Midbrain (tissue), 1 donor: ENCODE results near the gene NCBP2L.
A peak's percentile ranks its signal among the peaks of the same experiment; 100 is the strongest.

Experiments
- DNase-seq: peaks from one replicate; lab custom pipeline; 2025; lab: John Stamatoyannopoulos, UW

NCBP2L gene

DNA sequence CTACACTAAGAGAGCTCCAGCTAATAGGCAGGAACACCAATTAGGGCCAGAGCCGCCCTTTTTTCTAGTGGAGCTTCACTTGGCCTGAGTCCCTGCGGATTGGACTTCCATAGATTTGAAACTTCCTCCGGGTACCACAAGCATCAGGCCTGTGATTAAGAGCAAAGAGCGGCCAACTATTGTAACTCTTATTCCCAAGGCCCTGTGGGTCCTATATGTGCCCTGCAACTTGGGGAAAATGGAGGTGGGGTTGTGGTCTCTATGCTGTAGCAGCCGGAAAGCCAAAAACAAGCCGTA is at the start of gene NCBP2L:
TSS of gene NCBP2L (plus strand) at position 198 of the 297 bp plus-strand sequence. CDS start 16,488 bp downstream, outside the sequence.
- no peak for DNase-seq

DNA sequence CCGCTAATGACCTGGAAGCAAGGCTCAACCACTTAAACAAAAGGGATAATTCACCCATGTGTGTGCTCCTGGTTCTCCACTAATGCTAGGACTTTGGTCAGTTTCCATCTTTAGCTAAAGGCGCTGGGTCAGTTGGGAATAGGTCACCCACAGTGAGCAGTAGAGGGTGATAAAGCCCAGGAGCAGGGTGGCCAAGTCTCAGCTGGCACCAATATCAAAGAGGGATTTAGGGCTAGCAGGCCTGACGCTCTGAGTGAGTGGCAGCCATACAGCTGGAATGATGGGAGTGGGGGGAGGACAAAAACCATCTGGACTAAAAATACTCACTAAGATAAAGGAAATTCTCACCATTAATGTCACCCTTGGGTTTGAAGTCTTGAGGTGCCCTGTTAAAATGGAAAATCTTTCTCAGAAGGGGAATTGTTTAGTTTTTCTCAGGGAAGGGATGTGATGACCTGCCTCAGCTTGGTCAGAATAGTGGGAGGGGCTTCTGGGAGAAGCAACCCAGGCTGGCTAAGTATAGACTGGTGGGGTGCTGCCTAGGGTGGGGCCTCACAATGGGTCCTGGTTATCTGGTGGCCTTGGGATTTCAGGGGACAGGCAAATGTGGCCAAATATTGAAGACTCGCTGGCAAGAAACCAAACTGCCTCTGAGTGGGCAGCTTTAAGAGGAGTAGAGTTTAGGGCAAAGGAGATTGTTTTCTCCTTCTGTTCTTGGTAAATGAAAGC is 49.0 kb upstream of the NCBP2L start:
- peak; percentile 21 for DNase-seq

DNA sequence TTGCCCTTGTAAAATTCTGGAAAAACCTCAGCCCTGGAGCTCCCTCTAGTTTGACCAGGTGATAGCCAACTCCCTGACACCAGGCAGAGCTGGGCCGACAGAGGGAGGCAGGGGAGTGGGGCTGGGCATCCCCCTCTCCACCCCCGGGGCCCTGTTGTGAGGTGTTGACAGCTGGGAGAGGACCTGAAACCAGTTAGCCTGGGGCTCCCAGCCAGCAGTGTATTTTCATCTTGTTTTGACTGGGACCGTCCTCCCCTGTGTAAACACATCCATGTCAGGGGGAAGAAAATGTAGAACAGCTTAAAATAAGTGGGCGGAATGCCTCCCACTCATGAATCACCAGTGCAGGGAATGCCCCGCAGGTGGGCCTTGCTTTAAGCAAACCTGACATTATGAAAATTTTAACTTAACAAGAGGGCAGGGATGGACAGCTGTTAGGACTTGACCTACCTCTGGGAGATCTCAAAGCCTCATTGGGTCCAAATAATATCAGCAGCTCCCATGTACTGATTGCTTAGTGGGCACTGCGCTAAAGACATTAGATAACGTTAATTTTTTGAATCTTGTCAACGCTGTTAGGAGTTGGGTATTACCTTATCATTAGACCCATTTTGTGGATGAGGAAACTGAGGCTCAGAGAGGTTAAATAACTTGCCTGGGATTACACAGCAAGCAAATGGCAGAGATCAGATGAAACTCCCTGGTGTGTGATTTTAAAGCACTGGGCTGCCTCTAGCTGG is 47.8 kb upstream of the NCBP2L start:
- no peak for DNase-seq

DNA sequence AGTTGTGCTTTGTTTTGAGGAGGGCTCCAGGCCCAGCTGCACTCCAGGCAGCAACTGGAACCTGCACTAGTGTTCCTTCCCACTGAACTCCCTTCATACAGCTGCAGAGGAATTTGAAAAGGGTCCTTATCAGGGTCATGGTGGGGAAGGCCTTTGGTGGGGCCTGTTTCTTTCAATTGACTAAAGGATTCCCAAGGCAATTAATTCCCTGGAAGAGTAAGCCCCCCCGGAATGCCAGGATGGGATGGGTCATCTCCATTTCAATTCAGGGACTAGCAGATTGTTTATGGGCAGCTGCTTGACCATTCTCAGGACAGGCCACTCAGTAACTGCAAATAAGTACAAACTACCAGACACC is 47.3 kb upstream of the NCBP2L start:
- DNase-seq = no peak

DNA sequence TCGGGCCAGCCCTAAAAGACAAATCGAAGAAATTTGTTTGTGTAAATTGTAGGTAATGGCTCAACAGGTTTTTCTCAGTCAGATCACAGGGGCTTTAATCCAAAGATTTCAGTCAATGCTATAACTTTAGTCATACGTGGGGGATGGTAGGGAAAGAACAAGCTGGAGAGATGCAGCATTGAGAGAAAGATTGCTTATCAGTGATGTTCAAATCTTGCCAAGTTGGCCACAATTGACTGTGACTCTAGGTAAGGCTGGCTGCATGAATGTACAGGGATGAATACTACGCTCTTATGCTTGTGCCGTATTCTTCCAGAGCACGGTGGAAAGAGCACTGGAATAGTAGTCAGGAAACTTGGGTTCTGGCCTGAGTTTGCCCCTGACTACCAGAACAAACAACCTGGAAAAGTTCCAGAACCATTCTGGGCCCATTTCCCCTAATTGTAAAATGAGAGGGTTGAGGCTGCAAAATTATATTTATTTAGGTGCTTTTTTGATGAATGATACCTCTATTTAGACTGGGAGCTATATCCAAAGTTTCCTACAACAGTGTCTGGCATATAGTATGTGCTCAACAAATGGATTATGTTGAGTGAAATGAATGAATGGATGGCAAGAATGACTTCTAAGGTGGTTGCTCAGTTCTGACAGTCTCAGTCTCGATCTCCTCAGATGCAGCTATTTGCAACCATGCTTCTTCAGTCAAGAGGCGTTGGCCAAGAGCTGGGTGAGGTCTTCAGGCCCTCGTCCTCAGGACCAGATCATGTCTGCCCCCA is 46.4 kb upstream of the NCBP2L start:
- no peak for DNase-seq

DNA sequence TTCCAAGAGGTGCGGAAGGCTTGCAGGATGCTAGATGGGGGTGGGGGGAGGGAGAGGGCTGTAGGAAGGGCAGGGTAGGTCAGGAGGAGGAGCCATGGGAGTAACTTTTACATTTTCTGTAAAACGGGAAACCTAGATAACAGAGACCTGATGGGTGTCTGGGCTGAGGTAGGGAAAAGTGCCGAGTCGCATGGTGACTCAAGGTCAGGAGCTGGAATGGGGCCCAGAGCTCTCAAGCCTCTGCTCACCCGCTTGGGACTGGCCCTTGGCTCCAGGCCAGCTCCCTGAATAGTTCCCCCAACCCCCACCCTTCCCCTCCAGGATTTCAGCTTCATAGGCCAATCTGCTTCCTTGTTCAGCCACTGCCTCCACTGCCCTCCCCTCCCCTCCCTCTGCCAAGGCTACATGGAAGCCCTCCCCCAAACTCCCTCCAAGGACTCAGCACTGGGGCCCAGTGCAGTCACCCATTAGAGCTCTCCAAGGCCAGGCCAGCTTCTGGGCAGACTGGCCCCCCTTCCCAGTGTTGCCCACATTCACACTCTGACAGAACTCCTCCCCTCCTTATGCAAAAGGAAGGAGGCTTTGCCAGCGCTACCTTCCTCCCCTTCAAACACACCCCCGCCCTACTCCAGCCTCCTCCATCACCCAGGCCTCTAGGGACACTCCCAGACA is 45.6 kb upstream of the NCBP2L start:
- DNase-seq = peak; percentile 69

DNA sequence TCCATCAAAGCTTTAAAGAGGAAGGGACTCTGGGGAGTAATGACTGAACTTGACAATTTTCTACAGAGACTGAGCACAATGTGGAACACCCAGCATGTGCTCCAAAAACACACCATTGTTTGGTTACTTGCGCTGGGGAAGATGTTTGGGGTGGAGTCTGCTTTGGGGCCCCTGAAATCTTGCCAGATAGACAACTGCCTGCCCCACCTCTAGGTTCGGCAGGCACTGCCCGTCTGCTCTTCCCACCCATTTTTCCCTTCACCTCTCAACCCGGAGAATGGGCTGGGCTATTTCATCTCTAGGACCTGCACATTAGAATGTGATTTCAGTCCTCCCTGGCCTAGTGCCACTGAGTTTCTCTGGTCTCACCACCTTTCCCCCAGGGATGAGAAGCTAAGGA is 43.8 kb upstream of the NCBP2L start:
- no peak for DNase-seq

DNA sequence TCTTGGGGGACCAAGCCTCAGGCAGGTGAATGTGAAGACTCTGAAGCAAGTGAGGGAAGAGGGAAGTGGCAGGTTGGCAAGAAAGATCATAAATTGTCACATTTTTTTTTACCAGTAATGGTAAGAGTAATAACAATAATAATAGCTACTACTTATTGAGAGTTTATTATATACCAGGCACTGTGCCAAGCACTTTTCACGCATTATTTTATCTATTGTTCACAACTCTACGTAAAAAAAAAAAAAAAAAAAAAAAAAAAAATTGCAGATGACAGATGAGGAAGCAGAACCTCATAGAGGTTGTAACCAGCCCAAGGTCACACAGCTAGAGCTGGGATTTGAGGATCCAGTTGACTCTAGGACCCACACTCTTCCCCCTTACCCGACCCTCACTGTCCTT is 42.9 kb upstream of the NCBP2L start:
- no peak for DNase-seq

DNA sequence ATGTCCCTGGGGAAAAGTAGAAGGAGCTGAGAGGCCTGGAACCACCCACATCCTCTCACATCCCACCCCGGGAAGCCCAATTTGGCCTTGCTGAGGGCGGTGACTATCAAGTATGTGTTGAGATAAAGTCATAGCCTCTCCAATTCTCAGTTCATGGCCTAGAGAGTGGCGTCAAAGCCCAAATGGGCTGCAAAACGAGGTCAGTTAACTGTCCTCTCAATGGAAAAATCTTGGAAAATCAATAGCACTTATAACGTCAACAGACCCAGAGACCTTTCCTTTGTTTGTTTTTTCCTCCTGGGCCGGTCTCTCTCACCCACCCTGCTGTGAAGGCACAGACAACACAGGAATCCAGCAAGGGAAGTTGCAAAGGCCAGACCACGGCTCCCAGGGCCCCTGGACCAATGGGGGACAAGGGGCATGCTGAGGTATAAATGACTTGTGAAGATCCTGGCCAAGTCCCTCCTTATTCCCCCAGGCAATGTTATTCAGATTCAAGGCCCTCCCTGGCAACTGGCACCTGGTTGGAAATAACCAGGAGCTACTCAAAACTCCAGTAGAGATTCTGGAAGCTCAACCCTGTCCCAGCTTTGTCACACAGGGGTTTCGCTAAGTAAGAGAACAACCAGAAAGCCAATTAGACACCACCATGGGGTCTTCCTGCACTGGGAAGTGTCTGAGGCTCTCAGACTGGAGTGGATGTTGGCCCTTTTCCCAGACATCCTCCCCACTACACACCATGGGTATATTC is 40.6 kb upstream of the NCBP2L start:
- no peak for DNase-seq

DNA sequence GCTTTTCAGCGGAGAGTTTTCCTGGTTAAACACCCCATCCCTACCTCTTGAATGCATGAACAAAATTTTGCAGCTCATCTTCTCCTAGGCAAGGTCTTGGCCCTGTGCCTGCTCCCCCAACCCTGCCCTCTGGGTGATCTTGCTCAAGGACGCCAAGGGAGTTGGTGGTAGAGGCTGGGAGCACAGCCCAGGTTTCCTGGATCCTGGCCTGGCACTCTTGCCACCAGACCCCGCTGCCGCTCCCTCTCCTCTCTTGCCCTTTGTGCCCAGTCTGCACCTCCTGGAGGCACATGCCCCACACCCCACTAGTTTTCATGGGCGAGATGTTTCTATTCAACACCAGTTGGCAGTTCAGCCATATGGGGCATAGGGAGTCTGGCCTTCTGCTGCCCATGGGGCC is 39.3 kb upstream of the NCBP2L start:
- DNase-seq = no peak

DNA sequence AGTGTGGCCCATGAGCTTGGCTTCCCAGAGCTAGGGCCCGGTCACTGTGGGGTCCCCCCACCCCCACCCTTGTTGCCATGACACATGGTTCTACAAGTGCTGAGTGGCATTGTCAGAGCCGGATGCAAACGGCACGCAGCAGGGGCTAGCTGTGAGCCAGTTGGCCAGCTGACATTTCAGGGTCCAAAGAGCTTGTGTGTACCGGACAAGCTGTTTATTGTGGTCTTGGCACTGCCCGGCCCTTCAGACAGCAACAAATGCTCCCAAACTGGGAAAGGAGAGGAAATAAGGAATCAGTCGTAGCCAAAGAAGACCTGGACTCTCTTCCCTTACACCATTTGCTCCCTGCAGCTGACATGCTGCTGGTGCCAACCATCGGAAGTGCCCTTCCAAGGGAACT is 38.8 kb upstream of the NCBP2L start:
- DNase-seq = peak; percentile 70

DNA sequence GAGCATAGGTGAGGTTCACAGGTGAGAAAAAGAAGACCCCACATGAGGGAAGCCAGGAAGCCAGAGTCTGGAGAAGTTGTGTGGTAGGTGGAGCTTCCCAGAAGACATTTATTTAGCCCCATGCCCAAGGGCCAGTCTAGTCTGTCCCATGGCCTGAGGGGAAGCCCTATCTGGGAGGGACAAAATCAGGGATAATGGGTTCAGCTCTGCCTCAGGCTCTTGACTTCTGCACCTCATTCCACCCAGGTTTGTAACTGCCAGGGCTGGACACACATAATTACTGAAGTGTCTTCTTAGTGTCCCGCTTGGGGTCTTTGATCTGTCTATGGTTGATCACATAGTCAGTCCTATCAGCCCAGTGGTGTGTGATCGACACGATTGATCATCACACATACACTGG is 38.0 kb upstream of the NCBP2L start:
- DNase-seq = no peak

DNA sequence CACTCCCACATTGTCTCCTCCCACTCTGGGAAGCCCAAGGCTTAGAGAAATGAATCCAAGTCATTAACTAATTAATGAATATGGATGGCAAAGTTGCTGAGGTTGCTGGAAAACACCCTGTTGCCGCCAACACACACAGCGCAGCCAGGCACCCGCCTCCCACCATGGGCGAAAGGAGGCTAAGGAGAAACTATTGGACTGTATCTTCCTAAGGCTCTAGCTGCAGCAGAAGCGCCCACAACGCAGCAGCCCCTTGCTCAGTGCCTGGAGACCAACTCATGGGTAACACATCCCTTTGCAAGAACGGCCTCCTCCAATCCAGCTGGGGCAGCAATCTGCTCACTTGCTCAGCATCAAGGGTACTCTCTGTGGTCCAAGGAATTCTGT is 36.1 kb upstream of the NCBP2L start:
- no peak for DNase-seq

DNA sequence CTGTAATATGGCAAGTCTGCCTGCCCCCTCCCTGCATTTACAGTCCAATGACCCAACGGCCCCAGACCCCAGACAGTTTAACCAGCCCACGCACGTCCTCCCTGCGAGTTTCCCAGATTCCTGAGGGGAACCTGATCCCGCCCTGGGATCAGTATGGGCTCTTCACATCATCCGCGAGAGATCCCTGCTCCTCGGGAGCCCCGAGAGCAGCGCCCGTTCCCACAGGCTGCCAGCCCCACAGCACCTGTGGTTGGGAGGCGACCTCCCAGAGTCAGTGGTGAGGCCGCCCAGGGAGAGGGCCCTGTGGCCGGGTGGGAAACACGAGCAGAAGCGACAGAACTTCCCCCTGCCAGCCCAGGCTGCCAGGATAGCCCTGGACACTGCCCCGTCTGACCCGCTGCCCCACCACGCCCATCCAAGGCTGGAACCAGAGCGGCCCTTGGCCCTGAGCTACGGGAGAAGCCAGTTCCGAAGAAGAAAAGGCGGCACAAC is 34.8 kb upstream of the NCBP2L start:
- DNase-seq = no peak

DNA sequence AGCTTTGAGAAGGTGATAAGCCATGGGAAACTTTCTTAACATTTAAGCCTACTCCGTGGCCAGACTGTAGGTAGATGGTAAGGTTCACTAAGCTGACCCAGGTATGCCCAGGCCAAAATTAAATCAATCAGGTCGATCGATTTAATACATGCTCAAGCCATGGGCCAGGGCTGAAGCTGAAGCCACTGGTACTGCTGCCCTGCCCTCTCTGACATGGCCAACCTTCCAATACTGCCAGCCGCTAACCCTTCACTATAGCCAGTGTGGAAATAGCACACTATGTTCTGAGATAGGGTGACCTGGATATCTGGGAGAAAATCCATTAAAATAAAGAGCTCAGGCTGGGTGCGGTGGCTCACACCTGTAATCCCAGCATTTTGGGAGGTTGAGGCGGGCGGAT is 33.5 kb upstream of the NCBP2L start:
- no peak for DNase-seq

DNA sequence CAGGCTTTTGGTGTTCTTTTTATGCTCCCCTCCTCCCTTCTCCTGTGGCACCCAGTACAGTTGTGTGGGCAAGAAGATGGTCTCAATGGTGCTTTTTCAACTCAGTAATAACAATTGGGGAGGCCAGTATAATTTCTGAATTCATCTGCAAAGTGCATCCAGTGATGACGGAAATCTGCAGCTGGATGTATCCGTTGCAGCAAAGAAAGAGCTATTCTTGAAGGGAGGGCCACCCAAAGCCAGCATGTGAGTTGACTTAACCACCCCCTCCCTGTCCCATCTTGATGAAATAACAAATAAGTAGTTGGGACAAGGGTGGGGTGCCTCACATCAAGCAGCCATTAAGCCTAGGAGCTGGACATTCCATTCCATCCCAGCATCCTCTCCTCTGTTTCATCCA is 32.7 kb upstream of the NCBP2L start:
- peak; percentile 29 for DNase-seq

DNA sequence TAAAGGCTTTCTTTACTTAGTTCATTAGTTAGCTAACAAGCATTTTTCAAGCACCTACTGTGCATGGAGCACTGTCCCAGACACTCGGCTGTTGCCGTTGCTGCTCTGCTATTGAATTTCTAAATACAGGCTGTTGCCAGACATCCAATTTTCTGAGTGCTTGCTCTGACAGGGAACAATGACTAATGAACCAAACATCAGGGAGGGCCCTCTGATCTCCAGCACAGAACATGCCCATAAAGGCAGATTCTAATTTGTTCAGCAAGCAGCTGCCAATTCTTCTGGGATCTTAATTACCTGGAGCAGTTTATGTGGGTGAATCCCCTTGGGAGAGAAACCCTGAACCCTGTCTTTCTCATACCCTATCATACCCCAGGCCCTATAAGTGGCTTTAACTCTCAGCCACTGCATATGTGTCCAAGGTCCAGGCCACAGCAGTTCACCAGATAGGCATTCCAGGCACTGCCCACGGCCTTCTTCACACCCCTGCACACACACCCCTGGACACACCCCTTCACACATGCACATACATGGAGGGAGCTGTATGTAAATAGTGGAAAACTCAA is 29.9 kb upstream of the NCBP2L start:
- peak; percentile 27 for DNase-seq

DNA sequence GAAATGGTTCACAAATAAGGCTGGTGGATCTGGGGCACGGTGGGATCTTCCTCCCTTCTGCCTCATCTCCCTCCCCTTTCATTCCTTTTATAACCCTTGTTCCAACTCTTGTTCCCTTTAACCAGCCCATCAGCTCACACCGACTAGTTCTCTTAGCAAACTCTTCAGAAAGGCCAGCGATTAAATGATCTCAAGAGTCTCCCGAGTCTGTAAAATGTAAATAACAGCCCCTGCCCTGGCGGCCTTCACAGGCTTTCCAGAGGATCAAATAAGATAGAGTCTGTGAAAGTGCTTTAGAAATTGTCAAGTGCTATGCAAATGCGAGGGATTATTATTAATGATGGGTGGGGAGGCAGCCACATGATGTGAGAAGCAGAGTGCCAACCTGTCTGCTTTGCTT is 29.0 kb upstream of the NCBP2L start:
- no peak for DNase-seq

DNA sequence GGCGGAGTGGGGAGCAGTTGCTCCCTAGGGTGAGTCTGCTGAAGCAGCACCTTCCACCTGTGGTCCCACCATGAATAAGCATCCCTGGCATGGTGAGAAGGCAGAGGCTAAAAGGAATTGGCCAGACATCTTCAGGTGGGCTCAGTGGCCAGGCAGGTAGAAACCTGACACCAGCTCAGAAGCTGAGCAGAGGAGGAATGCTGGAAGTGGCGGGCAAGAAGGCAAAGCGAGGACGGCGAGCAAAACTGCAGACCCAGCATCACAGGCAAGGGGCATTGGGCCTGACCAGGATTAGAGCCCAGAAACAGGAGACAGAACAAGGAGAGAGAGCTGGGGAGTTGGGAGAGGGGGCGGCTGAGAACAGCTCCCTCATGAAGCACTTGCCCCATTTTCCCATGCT is 27.3 kb upstream of the NCBP2L start:
- DNase-seq = no peak

DNA sequence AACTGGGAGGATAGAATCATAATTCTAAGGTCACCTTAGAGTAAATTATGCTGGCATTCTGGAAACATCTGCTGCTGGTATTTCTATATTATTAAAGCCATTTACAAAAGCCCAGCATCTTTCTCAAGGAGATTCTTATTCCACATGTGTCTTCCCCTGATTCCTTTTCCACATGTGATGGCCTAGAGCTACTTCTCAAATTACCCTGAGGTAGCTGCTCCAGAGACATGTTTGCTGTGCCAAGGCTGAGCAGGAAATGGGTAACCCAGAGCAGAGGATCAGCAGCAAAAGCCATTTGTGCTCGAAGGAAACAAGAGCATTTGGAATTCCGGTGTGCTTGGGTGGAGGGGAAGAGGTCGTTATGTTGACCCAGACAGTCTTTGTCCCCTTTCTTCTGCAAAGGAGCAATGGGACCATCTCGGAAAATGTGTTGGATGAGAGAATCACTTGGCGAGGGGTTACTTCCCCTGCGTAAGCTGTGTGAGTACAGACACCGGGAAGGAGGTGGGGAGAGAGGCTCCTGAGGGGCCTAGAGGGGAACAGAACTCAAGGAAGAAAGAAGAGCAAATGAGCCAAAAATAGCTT is 26.6 kb upstream of the NCBP2L start:
- DNase-seq = no peak

DNA sequence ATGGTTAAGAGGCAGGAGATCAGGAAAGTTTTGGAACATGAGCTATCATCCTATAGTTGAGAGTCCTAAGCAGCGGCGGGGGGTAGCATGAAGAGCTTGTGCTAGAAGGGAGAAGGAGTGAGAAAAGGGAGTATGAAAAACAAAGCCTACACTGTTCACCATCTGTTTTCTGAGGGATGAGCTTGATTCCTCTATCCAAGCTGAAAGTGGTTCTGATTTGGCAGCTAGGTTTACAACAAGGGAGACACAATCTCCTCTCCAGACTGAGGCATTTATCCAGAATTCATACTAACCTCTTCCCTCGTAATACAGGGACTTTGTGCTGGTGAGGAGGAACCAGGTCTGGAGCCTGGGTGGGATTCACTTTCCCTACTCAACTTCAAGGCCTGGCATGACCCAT is 25.5 kb upstream of the NCBP2L start:
- DNase-seq = no peak
